Ishikawa (cell line): Measurements from ENCODE around the gene C15orf40.
A peak's percentile ranks its signal among the peaks of the same experiment; 100 is the strongest.

Experiments
- CEBPB ChIP-seq: IDR thresholded peaks from 2 replicates; pipeline ENCODE4 v1.6.1; 2012
- CREB1 ChIP-seq: IDR thresholded peaks from 2 replicates; pipeline ENCODE4 v1.6.1; 2012; ENCODE audit warnings: low read depth
- EGR1 ChIP-seq: IDR thresholded peaks from 2 replicates; pipeline ENCODE4 v1.6.1; 2012
- EP300 ChIP-seq: IDR thresholded peaks from 2 replicates; pipeline ENCODE4 v1.6.1; 2012; ENCODE audit warnings: borderline replicate concordance
- FOXM1 ChIP-seq: IDR thresholded peaks from 2 replicates; pipeline ENCODE4 v1.6.1; 2012; ENCODE audit warnings: low read depth, borderline replicate concordance
- NFIC ChIP-seq: IDR thresholded peaks from 2 replicates; pipeline ENCODE4 v1.6.1; 2012
- RAD21 ChIP-seq: IDR thresholded peaks from 2 replicates; pipeline ENCODE4 v1.6.1; 2012; ENCODE audit warnings: low read depth
- TAF1 ChIP-seq: IDR thresholded peaks from 2 replicates; pipeline ENCODE4 v1.6.1; 2012; ENCODE audit warnings: low read depth, mild to moderate bottlenecking
- TCF12 ChIP-seq: IDR thresholded peaks from 2 replicates; pipeline ENCODE4 v1.6.1; 2012; ENCODE audit warnings: low read depth
- TEAD4 ChIP-seq: IDR thresholded peaks from 2 replicates; pipeline ENCODE4 v1.6.1; 2012
- YY1 ChIP-seq: IDR thresholded peaks from 2 replicates; pipeline ENCODE4 v1.6.1; 2012; ENCODE audit warnings: low read depth
- ZBTB7A ChIP-seq: IDR thresholded peaks from 2 replicates; pipeline ENCODE4 v1.6.1; 2012; ENCODE audit warnings: low read depth
- TF ChIP-seq, protein P1 (sequence below): IDR thresholded peaks from 2 replicates; pipeline ENCODE4 v1.6.1; 2012
- TF ChIP-seq, protein P2 (sequence below): IDR thresholded peaks from 2 replicates; pipeline ENCODE4 v1.6.1; 2012; ENCODE audit warnings: low read depth, mild to moderate bottlenecking
- TF ChIP-seq, protein P3 (sequence below): IDR thresholded peaks from 2 replicates; pipeline ENCODE4 v1.6.1; 2012

C15orf40 gene

DNA sequence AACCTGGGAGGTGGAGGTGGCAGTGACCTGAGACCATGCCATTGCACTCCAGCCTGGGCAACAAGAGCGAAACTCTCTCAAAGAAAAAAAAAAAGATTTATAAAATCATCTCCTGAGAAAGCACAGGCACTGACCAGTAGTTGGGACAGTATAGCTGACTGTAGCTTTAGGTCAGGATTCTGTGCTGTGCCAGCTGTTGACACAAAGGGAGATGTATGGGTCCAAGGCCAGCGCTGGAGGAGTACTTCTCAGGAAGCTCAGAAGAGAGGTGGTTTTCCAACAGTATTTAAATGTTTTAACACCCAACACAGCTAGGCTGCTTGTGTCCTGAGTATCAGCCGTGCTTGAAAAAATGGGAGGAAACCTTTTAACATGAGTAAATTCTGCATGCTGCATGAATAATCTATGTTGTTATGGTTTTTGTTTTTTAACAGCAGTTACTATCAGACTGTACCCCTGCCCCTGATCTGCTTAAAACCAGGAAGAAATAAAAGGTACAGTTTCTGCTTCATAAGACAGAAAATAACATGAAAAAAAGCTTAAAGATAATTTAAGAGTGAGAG, 18.9 kb downstream of the C15orf40 start:
- TF ChIP-seq TCF12 (no peak), FOXM1 (no peak), CREB1 (no peak), EGR1 (no peak), NFIC (no peak), EP300 (no peak), ZBTB7A (no peak), CEBPB (no peak), RAD21 (no peak), TAF1 (no peak)
- TF ChIP-seq, protein P1, sequence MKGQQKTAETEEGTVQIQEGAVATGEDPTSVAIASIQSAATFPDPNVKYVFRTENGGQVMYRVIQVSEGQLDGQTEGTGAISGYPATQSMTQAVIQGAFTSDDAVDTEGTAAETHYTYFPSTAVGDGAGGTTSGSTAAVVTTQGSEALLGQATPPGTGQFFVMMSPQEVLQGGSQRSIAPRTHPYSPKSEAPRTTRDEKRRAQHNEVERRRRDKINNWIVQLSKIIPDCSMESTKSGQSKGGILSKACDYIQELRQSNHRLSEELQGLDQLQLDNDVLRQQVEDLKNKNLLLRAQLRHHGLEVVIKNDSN, result no peak
- TF ChIP-seq, protein P2, sequence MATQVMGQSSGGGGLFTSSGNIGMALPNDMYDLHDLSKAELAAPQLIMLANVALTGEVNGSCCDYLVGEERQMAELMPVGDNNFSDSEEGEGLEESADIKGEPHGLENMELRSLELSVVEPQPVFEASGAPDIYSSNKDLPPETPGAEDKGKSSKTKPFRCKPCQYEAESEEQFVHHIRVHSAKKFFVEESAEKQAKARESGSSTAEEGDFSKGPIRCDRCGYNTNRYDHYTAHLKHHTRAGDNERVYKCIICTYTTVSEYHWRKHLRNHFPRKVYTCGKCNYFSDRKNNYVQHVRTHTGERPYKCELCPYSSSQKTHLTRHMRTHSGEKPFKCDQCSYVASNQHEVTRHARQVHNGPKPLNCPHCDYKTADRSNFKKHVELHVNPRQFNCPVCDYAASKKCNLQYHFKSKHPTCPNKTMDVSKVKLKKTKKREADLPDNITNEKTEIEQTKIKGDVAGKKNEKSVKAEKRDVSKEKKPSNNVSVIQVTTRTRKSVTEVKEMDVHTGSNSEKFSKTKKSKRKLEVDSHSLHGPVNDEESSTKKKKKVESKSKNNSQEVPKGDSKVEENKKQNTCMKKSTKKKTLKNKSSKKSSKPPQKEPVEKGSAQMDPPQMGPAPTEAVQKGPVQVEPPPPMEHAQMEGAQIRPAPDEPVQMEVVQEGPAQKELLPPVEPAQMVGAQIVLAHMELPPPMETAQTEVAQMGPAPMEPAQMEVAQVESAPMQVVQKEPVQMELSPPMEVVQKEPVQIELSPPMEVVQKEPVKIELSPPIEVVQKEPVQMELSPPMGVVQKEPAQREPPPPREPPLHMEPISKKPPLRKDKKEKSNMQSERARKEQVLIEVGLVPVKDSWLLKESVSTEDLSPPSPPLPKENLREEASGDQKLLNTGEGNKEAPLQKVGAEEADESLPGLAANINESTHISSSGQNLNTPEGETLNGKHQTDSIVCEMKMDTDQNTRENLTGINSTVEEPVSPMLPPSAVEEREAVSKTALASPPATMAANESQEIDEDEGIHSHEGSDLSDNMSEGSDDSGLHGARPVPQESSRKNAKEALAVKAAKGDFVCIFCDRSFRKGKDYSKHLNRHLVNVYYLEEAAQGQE, result no peak
- TF ChIP-seq, protein P3, sequence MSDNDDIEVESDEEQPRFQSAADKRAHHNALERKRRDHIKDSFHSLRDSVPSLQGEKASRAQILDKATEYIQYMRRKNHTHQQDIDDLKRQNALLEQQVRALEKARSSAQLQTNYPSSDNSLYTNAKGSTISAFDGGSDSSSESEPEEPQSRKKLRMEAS, result no peak

DNA sequence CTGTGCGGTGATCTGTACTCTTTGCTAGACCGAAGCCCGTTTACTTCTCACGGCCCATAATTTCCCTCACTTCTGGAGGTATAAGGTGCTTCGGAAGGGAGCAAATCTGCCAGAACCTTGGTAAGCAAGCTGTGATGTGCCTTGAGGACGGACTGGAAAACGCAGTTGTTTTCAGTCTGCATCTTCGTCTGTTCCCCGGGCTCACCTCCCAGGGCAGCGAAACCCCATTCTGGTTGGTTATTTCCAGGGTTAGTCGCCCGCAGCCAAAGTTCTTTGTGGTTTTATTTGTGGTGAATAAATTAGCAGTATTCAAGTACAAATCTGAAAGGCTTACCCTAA, 25.0 kb downstream of the C15orf40 start:
- no peak for TF ChIP-seq FOXM1
- TF ChIP-seq EP300, result no peak
- TF ChIP-seq EGR1, result no peak
- TF ChIP-seq CREB1, result no peak
- no peak for TF ChIP-seq TAF1
- no peak for TF ChIP-seq CEBPB
- TF ChIP-seq RAD21, result no peak
- no peak for TF ChIP-seq TEAD4
- no peak for TF ChIP-seq TCF12

DNA sequence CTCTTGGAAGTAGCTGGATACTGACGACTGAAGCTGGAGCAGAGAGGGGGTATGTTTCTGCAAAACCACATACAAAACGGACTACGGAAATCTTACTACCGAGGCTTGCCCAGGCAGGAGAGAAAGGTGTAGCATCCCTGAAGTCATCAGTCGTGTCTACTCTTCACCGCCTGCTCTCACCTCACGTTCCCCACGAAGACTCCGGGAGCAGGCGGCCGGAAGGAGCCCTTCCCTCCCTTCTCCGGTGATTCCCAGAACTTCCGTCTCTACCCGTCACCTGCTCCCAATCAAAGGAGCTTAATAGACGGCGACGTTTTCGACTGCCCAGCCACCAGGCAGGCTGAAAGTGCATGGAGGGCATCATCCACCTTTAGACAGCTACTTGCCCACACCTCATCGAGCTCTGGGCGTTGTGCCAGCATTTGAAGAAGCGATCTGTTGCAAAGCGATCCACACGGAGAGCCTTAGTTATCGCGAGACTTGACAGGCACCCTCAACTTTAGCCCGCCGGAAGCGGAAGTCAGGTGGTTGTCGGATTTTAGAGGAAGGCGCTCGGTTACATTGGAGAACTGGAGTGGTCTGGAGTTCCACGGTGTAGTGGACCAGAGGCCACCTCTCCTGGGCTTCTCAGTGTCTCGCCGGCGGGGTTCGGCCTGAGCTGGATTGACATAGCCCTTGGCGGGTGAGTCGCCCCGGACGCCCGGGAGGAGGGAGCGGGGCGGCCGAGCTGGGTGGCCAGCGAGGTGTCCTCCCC, 25.6 kb downstream of the C15orf40 start, which contains the start of gene RAMAC:
Gene RAMAC (plus strand): TSS at position 523 of the 754 bp plus-strand sequence. CDS start 2,809 bp downstream, outside the sequence.
- TF ChIP-seq, protein P3, result peak; percentile 100
- TF ChIP-seq, protein P1, result peak; percentile 82
- peak; percentile 73 for TF ChIP-seq NFIC
- TF ChIP-seq FOXM1, result no peak

DNA sequence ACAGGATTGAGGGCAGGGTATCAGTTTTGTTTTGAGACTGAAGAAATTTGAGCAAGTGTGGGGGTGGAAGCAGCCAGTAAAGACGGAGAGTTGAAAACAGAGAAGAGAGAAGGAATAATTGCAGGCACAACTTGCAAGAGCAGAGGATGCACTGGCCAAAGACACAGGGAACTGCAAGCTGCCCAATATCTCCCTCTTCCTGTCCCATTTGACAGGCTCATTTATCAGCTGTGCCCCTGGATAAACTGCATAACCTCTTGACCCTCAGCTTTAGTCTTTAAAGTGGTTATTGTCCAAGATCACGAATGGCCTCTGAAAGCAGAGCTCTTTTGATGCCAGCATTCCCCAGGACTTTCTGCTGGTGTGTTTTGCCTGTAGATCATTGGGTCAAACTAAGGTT, 30.5 kb downstream of the C15orf40 start:
- TF ChIP-seq TAF1 (no peak), CEBPB (no peak)
- TF ChIP-seq, protein P2, result no peak

DNA sequence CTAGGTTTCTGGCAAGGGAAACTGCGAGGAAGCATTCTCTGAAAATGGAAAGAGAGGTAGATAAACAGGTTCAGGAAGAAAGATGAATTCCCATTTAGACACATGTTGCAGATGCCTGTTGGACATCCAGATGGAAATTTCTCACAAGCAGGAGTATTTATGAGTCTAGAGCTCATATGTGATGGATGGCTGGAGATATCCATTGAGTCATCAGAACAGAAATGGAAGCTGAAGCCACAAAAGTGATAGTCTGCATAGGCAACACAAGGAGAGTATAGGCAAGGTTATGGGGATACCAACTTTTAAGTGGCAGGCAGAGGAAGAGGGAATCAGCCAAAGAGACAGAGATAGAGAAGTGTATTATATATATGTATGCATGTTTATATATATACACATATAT, 31.7 kb downstream of the C15orf40 start:
- TF ChIP-seq, protein P2, result no peak
- TF ChIP-seq TAF1 (no peak), EP300 (no peak), NFIC (no peak), FOXM1 (no peak), YY1 (no peak)
